HPDE6-E6E7 (cell line): ENCODE results near the gene LOC128125822.

ENCODE experiments used
- DNase-seq: peaks from one replicate; pipeline ENCODE4 v3.0.0; 2011; ENCODE audit warnings: missing footprints; ENCODE audit errors: extremely low spot score

Gene LOC128125822

DNA sequence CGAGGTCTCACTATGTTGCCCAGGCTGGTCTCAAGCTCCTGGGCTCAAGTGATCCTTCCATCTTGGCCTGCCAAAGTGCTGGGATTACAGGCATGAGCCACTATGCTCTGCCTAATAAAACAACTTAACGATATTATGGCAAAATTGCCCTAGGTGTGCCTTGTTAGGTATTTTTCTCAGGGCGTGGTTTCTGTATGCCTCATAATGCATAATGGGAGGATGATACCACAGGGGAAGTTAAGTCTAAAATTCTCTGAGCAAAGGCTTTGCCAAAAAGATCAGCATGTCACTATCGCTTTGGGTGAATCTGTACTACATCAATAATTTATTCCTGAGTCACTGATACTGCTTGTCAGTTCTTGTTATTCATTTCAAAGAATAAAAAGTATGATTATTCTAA lies 15.9 kb upstream of the LOC128125822 start:
- no peak for DNase-seq

DNA sequence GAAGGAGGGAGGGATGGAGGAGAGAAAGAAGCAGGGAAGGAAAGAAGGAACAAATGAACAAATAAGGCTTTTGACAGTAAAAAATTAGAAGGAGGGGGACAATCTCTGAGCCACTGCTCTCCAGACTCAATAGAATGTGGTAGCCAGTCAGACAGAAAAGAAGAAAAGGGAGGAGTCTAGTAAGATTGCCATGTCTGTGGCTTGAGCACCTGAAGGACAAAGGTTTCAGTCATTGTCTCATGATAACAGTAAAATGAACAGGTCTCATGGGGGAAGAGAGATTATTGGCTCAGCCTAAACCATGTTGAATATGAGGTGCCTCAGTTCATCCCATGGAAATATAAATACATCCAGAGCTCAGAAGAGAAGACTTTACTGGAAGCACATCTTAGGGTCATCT lies 14.0 kb upstream of the LOC128125822 start:
- DNase-seq, result no peak

DNA sequence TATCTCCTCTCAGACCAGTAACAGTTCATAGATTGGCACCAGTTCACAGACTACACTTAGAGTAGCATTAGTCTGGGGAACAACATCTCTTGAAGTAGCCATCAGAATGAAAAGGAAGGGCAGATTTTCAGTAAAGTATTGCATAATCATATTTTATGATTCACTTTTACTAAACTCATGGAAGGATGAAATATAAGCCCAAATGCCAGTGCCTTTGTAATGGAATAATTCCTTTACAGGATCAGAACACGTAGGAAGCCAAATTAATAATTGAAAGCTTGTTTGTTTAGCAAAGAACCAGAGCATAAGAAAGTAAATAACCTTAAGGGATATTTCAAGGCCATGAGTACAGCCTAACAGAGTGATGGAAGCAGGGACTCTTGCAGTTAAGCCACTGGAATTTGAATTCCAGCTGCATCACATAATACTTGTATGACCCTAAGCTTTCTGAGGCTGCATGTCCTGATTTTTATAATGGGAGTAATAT lies 11.4 kb upstream of the LOC128125822 start:
- DNase-seq, result no peak

GRCh38 chr6:63561288-63561687 lies 11.0 kb upstream of the LOC128125822 start:
- DNase-seq, result no peak

GRCh38 chr6:63563235-63563634 lies 9.0 kb upstream of the LOC128125822 start:
- no peak for DNase-seq

GRCh38 chr6:63565058-63565726 lies 7.1 kb upstream of the LOC128125822 start:
- DNase-seq, result no peak

DNA sequence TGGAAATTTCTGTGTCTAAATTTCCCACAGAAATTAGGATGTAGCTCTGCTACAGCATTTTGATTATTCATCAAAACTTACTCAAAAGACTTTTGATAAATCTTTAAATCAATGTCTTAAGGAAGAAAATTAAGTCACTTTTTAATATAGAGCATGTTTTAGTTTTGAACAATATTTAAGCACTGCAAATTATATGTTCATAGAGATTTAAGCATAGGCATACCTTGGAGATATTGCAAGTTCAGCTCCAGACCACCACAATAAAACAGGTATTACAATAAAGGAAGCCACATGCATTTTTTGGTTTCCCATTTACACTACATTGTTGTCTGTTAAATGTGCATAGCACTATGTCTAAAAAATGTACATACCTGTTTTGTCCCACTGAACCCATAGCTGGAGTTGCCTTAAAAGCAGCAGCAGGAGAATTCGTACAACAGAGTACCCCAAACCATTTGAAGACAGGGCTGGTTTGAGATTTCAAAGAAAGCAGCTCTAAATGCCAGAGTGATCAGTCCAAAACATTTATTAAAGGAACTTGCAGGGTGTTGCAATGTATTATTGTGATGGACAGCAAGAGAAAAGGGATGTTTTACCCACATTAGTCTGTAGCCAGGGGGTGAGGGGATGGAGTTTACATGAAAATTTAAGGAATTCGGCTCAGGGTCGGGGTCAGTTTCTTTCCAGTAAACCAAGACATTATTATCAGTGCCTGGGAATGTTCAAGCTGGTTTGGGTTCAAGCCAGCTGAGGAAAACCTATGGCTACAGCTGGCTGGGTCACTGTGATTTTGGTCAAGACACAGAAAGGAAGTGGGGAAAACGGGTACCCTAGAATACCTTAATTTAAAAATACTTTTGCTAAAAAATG lies 6.3 kb upstream of the LOC128125822 start:
- DNase-seq, result no peak

GRCh38 chr6:63567966-63568365 lies 4.3 kb upstream of the LOC128125822 start:
- DNase-seq, result no peak

DNA sequence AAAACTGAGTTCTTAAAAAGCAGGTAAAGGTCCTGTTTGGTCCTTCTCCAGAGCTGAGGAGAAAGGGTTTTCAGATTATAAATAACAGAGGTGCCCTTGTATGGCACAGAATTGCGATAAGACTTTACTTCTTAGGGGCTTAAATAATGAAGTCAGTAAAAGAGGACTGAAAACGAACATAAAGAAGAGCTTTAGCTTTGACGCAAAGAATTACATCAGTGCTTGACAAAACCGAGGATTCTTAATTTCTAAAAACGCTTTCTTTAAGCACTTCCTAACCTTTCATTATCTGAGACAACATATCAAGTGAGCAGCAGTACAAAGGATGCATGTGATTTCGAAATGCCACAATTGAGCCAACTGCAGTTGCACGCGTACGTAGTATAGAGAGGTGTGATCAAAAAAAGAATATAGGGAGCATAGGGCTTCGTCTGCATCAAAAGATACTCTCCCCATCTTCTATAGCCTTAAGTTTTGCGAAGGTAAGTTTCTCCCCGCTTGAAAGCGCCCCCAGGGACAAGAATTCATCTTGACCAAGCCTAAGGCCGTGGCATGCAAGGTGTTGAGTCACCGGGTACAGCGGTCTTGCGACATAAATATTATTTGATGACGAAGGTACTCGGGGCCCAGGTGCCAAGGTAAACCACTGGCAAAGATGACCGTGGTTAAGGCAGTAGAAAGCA lies 778 bp upstream of the LOC128125822 start:
- peak; percentile 76 for DNase-seq

- DNase-seq, result no peak
Observed at GRCh38 chr6:63572747-63573075, 431 bp downstream of the LOC128125822 start.

DNA sequence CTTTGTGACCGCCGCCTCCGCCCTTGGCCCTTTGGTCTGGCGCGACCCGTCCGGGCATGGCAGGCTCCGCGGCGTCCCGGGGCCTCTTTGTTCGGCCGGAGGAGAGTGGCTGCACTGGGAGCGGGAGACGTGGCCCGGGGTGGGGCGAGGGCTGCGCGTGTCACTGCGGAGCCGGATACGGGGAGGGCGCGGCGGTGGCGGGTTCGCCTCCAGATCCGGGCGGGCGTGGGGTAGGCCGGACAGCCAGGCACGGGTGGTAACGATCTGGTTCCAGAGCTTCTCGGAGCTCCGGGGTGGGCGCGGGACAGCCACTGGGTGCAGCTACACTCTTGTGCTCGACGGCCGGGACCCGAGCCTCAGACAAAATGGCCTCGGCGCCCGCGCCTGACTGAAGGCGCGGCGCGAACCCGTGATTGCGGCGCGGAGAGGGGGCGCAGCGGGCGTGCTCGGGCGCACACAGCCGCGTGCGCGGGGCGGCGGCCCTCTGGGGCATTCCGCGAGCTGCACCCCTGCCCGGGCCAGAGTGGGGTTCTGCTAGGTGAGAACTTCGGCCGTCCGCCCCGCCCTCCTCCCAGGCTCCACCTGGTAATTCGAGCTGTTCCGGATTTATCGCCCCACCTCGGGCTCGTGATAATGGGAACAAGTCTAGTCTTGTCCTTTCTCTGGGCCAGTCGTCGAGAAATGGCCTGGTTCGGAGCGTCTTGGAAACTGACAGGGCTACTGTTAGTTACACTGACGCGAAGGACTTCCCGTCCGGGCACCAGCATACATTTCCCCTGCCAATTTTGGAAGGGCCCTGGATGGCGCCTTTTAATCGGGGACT lies 1.0 kb downstream of the LOC128125822 start:
- DNase-seq, result peak; percentile 78

DNA sequence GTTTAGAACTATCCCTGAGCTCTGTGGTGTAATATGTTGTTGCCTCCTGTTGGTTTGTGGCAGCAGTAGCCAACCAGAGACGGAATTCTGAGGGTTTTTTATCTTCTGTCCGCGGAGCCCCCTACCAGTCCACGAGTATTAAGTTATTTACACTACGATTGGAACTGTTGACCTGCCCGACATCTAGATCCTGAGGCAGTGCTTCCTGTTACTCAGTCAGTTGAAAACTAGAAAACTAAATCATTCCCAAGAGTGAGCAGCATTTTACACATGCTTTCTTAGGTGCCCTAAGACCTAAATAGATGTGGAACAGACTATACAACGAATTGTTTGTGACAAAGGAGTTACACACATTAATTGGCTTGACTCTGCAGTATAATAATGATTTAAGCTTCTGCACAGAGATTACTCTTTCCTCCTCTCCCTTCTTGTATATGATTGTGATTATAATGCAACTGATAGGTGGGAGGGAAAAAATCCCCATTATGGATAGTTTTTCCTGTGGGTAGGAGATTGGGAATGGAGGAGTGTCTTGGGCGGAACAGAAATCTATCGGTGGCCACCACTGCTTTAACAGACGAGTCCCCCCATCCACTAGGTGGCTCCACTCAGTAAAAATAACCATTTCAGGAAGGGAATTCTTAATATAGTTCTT lies 1.7 kb downstream of the LOC128125822 start:
- DNase-seq, result no peak

GRCh38 chr6:63574554-63574900 lies 2.2 kb downstream of the LOC128125822 start:
- DNase-seq, result no peak

DNA sequence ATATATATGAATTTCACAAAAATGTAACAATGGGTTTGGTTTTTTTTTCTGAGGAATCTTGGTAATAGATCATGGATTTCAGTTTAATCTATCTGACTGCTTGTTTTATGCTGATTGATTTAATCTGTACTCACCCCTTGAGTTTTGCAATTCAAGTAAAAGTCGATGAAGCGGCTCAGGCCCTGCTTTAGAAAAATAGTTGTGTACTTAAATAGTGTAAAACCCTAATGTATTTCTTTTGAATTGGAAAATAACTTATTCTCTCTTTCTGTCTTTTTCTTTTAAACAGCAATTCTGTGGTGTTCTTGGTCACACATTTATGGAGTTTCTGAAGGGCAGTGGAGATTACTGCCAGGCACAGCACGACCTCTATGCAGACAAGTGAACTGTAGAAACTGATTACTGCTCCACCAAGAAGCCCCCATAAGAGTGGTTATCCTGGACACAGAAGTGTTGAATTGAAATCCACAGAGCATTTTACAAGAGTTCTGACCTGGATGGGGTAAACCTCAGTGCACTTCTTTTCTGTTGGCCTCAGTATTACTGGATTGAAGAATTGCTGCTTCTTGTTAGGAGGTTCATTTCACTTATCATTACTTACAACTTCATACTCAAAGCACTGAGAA lies 4.0 kb downstream of the LOC128125822 start:
- DNase-seq, result no peak

DNA sequence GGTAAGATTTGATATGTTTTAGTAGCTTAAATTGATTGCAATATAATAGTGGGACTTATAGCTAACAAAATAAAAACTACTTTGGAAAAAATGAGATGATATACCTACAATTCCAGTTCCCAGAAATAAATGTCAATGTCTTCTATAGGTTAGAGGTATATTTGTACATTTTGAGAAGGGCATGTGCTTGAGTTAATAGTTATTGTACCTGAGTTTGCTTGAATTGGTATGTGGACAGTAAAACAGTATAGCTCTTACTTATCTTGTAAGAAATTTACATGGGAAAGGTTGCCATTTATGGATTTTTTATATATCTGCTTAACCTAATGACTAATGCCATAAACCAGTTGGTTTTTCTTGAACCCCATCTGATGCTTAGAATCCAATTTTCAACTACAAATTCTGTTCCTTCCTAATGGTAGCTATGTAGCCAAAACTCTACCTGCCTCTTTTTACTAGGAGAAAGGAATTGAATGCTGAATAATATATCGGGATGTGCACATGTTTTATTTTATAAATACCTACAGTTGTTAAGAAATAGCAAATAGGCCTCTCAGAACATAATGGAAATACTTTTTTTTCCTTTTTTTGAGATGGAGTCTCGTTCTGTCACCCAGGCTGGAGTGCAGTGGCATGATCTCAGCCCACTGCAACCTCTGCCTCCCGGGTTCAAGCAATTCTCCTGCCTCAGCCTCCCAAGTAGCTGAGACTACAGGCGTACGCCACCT lies 4.9 kb downstream of the LOC128125822 start:
- no peak for DNase-seq

DNA sequence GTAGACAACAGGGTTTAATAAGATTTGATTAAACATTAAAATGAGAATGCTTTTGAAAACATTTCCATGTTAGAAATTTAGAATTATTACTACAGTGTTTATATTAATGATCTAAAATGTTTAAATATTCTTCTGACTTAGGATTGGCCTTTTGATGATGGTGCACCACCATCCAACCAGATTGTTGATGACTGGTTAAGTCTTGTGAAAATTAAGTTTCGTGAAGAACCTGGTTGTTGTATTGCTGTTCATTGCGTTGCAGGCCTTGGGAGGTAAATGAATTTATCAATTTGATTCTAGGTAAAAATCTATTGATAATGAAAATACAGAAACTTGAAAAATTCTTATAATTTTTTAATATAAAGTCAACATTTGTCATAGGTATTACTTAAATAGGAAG lies 6.5 kb downstream of the LOC128125822 start:
- DNase-seq, result no peak

GRCh38 chr6:63579937-63580703 lies 7.8 kb downstream of the LOC128125822 start:
- DNase-seq, result no peak

DNA sequence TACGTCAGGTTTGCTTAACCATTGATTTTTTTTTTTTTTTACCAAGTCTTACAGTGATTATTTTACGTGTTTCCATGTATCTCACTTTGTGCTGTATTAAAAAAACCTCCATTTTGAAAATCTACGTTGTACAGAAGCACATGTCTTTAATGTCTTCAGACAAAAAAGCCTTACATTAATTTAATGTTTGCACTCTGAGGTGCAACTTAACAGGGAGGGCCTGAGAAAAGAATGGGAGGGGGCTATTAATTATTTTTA lies 8.4 kb downstream of the LOC128125822 start:
- DNase-seq, result no peak

DNA sequence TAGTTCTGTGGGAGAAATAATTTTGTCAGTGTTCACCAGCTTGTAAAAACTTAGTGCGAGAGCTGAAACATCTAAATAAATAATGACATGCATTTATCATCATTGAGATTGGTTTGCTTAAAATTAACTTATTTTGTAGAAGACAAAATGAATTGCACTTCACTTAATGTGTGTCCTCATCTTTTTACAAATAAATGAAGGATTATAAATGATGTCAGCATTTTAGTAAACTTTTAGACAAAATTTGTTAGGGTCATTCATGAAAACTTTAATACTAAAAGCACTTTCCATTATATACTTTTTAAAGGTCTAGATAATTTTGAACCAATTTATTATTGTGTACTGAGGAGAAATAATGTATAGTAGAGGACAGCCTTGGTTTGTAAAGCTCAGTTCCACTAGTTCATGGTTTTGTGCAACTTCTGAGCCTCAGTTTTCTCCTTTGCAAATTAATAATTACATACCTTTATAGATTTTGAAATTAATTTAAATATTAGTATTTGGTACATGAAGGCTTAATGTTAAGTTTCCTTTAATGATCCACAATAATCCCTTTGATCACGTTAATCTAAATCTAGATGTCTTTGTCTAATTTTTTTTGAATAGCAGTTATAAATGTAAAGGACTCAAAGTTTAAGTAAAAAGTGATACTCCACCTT lies 9.2 kb downstream of the LOC128125822 start:
- no peak for DNase-seq
